Urothelium cell line (cell line): ENCODE measurements around the gene RPS10.
"Not testable (repeated sequence)": the region's sequence is repeated elsewhere in the genome, so short reads cannot be mapped to it uniquely, and the experiment has no call there.

Experiments used
- DNase-seq: peaks from one replicate; pipeline ENCODE4 v3.0.0; 2011; ENCODE audit warnings: low spot score, mixed read lengths
- FAIRE-seq: peaks from 2 replicates; lab custom pipeline; 2011; peaks lifted over from hg19 to GRCh38; lab: Jason Lieb, UNC

The RPS10 gene

DNA sequence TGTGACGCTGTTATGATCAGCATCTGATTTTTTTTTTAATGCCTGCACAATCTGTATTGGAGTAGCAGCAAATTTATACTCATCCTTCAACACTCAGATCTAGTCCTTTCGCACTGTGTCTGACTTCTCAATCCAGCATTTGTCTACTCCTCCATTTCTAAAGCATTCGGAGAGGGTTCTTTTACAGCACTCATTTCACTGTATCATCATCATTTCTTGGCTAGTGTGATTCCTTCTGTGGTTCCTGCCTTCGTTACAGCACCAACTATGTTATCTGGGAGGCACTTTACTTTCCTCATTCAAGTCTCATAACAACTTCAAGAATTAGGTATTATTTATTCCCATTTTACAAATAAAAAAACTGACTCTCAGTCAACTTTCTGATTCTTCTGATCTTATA is 51.4 kb downstream of the RPS10 start:
- FAIRE-seq = no peak
- no peak for DNase-seq

DNA sequence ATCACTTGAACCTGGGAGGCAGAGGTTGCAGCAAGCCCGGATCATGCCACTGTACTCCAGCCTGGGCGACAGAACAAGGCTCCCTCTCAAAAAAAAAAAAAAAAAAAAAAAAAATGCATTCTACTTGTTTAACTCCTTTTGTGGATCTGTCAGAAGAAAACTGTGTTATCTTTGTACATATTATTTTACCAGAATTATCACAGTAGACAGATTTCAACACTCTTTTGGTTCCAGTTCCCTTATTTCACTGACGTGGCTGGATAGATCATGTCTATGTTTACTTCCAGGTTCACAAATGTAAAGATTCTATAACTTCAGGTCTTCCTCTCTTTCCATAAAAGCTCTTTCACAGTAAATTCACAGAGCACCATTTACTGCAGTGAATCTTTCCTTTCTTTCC is 51.8 kb downstream of the RPS10 start:
- FAIRE-seq = no peak
- DNase-seq = no peak

DNA sequence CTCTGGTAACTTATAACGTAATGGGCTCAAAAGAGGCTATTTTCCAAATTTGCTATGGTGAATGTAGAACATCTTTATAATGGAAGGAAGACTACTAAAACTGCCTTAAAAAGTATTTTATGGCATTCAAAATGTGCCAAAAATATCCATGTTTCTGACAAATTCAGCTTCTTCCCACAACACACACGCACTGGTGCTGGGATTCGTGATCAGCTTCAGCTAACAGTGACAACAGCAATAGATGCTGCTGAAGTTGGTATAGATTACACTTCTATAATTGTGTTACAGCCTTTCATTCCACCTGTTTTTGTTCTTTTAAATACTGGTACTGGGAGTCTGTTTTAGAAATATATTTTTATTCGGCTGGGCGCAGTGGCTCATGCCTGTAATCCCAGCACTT is 52.4 kb downstream of the RPS10 start:
- FAIRE-seq (no peak), DNase-seq (no peak)

DNA sequence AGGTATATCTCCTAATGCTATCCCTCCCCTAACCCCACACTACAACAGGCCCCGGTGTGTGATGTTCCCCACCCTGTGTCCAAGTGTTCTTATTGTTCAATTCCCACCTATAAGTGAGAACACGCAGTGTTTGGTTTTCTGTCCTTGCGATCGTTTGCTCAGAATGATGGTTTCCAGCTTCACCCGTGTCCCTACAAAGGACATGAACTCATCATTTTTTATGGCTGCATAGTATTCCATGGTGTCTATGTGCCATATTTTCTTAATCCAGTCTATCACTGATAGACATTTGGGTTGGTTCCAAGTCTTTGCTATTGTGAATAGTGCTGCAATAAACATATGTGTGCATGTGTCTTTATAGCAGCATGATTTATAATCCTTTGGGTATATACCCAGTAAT is 54.0 kb downstream of the RPS10 start:
- FAIRE-seq = not testable (repeated sequence)

DNA sequence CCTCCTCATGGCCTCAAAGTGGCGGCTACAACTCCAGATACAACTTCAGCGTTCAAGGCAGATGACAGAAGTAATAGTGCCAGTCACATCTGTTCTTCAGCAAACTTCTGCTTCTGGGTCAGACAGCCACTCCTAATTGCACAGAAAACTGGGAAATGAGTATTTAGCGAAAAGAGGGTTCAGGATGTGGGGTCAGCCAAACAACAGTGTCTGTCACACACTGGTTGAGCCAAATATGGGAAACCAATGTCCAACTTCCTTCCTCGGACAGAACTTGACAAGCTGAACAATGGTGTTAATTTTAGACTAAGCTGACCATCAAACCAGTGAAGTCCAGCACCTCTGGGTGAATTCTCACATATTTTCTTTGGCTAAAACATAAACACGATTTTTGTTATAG is 55.5 kb downstream of the RPS10 start:
- DNase-seq (no peak), FAIRE-seq (no peak)

More for the DNA sequence above, 54.0 kb downstream of the RPS10 start:
- not testable (repeated sequence) for DNase-seq

DNA sequence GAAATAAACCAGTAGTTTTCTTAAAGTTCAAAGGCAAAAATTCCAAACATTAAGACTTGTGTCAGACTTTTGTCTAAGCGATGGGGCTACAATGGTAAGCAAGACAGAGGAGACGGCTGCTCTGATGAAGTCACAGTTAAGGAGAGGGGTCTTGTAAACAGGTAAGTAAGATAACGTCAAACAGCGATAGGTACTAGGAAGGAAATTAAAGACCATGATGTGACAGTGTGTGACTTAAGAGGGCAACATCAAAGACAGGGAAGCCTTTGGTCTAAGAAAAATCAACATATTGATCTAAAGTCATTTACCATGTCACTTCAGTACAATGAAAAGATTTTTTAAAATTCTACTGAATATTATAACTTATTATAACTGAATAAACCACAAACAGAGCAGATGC is 56.5 kb downstream of the RPS10 start:
- no peak for FAIRE-seq
- no peak for DNase-seq
